ENCODE results near the gene ARRDC1.
"Not testable (repeated sequence)": the region's sequence is repeated elsewhere in the genome, so short reads cannot be mapped to it uniquely, and the experiment has no call there.

The ARRDC1 gene

GRCh38 chr9:137586854-137587253 lies 18.6 kb upstream of the ARRDC1 start:
- 93 to 98% methylated on average over 13 to 14 of the region's 14 CpGs for WGBS, 2 experiments (ENCODE audit: insufficient coverage in 2 of 2)
- Histone ChIP-seq H3K27ac (ENCODE audit: low read depth, low read length, severe bottlenecking) (no peak overlapping the region), H3K4me3 (ENCODE audit: extremely low read depth, insufficient read depth, low read length, poor library complexity, severe bottlenecking) (no peak overlapping the region), H3K9me3 (ENCODE audit: control insufficient read depth, low read length) (no peaks in the 10 kb centered on the region), H3K36me3 (ENCODE audit: control insufficient read depth, insufficient read depth, low read length) (peaks cover 67% of the 10 kb centered on the region), H3K4me1 (ENCODE audit: control insufficient read depth, insufficient read depth, low read length, poor library complexity, severe bottlenecking) (peaks cover 3% of the 10 kb centered on the region)

- WGBS, 2 experiments (ENCODE audit: insufficient coverage in 2 of 2) = 88% methylated on average over 8 to 12 of the region's 13 CpGs
- Histone ChIP-seq H3K36me3 (ENCODE audit: control insufficient read depth, insufficient read depth, low read length) (peaks cover 55% of the 10 kb centered on the region), H3K9me3 (ENCODE audit: control insufficient read depth, low read length) (no peaks in the 10 kb centered on the region), H3K27ac (ENCODE audit: low read depth, low read length, severe bottlenecking) (no peak overlapping the region), H3K4me3 (ENCODE audit: extremely low read depth, insufficient read depth, low read length, poor library complexity, severe bottlenecking) (no peak overlapping the region), H3K4me1 (ENCODE audit: control insufficient read depth, insufficient read depth, low read length, poor library complexity, severe bottlenecking) (peaks cover 3% of the 10 kb centered on the region)
These were observed 17.2 kb upstream of the ARRDC1 start for GRCh38 chr9:137588311-137588710.

- H3K4me3 ChIP-seq (ENCODE audit: extremely low read depth, insufficient read depth, low read length, poor library complexity, severe bottlenecking) = peak overlapping the region; percentile 64
- no peak overlapping the region for H3K27ac ChIP-seq (ENCODE audit: low read depth, low read length, severe bottlenecking)
- peaks cover 49% of the 10 kb centered on the region for H3K36me3 ChIP-seq (ENCODE audit: control insufficient read depth, insufficient read depth, low read length)
- H3K4me1 ChIP-seq (ENCODE audit: control insufficient read depth, insufficient read depth, low read length, poor library complexity, severe bottlenecking) = peaks cover 3% of the 10 kb centered on the region
- H3K9me3 ChIP-seq (ENCODE audit: control insufficient read depth, low read length) = no peaks in the 10 kb centered on the region
- 95 to 100% methylated on average over 5 to 6 of the region's 6 CpGs for WGBS, 2 experiments (ENCODE audit: insufficient coverage in 2 of 2)
These were observed 16.6 kb upstream of the ARRDC1 start for GRCh38 chr9:137588891-137589290.

GRCh38 chr9:137589441-137590122 lies 15.9 kb upstream of the ARRDC1 start:
- Histone ChIP-seq H3K9me3 (ENCODE audit: control insufficient read depth, low read length) (no peaks in the 10 kb centered on the region), H3K4me3 (ENCODE audit: extremely low read depth, insufficient read depth, low read length, poor library complexity, severe bottlenecking) (peak overlapping the region; percentile 64), H3K27ac (ENCODE audit: low read depth, low read length, severe bottlenecking) (no peak overlapping the region), H3K4me1 (ENCODE audit: control insufficient read depth, insufficient read depth, low read length, poor library complexity, severe bottlenecking) (peaks cover 3% of the 10 kb centered on the region), H3K36me3 (ENCODE audit: control insufficient read depth, insufficient read depth, low read length) (peaks cover 42% of the 10 kb centered on the region)
- WGBS, 2 experiments (ENCODE audit: insufficient coverage in 2 of 2) = 7 to 11% methylated on average over 32 to 46 of the region's 58 CpGs

- H3K4me1 ChIP-seq (ENCODE audit: control insufficient read depth, insufficient read depth, low read length, poor library complexity, severe bottlenecking) = peaks cover 3% of the 10 kb centered on the region
- no peak overlapping the region for H3K27ac ChIP-seq (ENCODE audit: low read depth, low read length, severe bottlenecking)
- peaks cover 37% of the 10 kb centered on the region for H3K36me3 ChIP-seq (ENCODE audit: control insufficient read depth, insufficient read depth, low read length)
- peak overlapping the region; percentile 64 for H3K4me3 ChIP-seq (ENCODE audit: extremely low read depth, insufficient read depth, low read length, poor library complexity, severe bottlenecking)
- 1% methylated on average over 22 to 23 of the region's 61 CpGs for WGBS, 2 experiments (ENCODE audit: insufficient coverage in 2 of 2)
- H3K9me3 ChIP-seq (ENCODE audit: control insufficient read depth, low read length) = no peaks in the 10 kb centered on the region
These were observed 15.4 kb upstream of the ARRDC1 start for GRCh38 chr9:137590123-137590468.

- 0 to 1% methylated on average over 85 to 111 of the region's 113 CpGs for WGBS, 2 experiments (ENCODE audit: insufficient coverage in 2 of 2)
- H3K4me3 ChIP-seq (ENCODE audit: extremely low read depth, insufficient read depth, low read length, poor library complexity, severe bottlenecking) = peak within 1 kb of the TSS; percentile 72
- H3K4me1 ChIP-seq (ENCODE audit: control insufficient read depth, insufficient read depth, low read length, poor library complexity, severe bottlenecking) = peaks cover 3% of the 10 kb centered on the region
- H3K9me3 ChIP-seq (ENCODE audit: control insufficient read depth, low read length) = no peaks in the 10 kb centered on the region
- peak within 1 kb of the TSS; percentile 66 for H3K27ac ChIP-seq (ENCODE audit: low read depth, low read length, severe bottlenecking)
- peaks cover 31% of the 10 kb centered on the region for H3K36me3 ChIP-seq (ENCODE audit: control insufficient read depth, insufficient read depth, low read length)
These were observed 14.8 kb upstream of the ARRDC1 start, which contains the start of gene ZMYND19 for GRCh38 chr9:137590469-137591383. TSS of gene ZMYND19 (minus strand) at chr9:137590512. CDS start at chr9:137590263, 249 bp downstream.

GRCh38 chr9:137592767-137593166 lies 12.7 kb upstream of the ARRDC1 start:
- Histone ChIP-seq H3K4me1 (ENCODE audit: control insufficient read depth, insufficient read depth, low read length, poor library complexity, severe bottlenecking) (peaks cover 3% of the 10 kb centered on the region), H3K9me3 (ENCODE audit: control insufficient read depth, low read length) (no peaks in the 10 kb centered on the region), H3K4me3 (ENCODE audit: extremely low read depth, insufficient read depth, low read length, poor library complexity, severe bottlenecking) (no peak overlapping the region), H3K36me3 (ENCODE audit: control insufficient read depth, insufficient read depth, low read length) (peaks cover 10% of the 10 kb centered on the region), H3K27ac (ENCODE audit: low read depth, low read length, severe bottlenecking) (no peak overlapping the region)
- WGBS, 2 experiments (ENCODE audit: insufficient coverage in 2 of 2) = 90 to 95% methylated on average over 5 to 6 of the region's 7 CpGs

- peaks cover 3% of the 10 kb centered on the region for H3K4me1 ChIP-seq (ENCODE audit: control insufficient read depth, insufficient read depth, low read length, poor library complexity, severe bottlenecking)
- WGBS, 2 experiments (ENCODE audit: insufficient coverage in 2 of 2) = 89 to 90% methylated on average over 10 of the region's 12 CpGs
- H3K9me3 ChIP-seq (ENCODE audit: control insufficient read depth, low read length) = no peaks in the 10 kb centered on the region
- peaks cover 6% of the 10 kb centered on the region for H3K36me3 ChIP-seq (ENCODE audit: control insufficient read depth, insufficient read depth, low read length)
- H3K4me3 ChIP-seq (ENCODE audit: extremely low read depth, insufficient read depth, low read length, poor library complexity, severe bottlenecking) = no peak overlapping the region
- no peak overlapping the region for H3K27ac ChIP-seq (ENCODE audit: low read depth, low read length, severe bottlenecking)
These were observed 12.3 kb upstream of the ARRDC1 start for GRCh38 chr9:137593176-137593575.

GRCh38 chr9:137596577-137596976 lies 8.9 kb upstream of the ARRDC1 start:
- WGBS, 2 experiments (ENCODE audit: insufficient coverage in 2 of 2) = 78% methylated on average over 1 of the region's 7 CpGs; no CpG with 5 or more reads in 1 of the 2 experiments
- not testable (repeated sequence) for H3K27ac ChIP-seq (ENCODE audit: low read depth, low read length, severe bottlenecking); H3K36me3 ChIP-seq (ENCODE audit: control insufficient read depth, insufficient read depth, low read length)

GRCh38 chr9:137598943-137599342 lies 6.5 kb upstream of the ARRDC1 start:
- H3K27ac ChIP-seq (ENCODE audit: low read depth, low read length, severe bottlenecking) = no peak overlapping the region
- H3K9me3 ChIP-seq (ENCODE audit: control insufficient read depth, low read length) = no peaks in the 10 kb centered on the region
- no peak overlapping the region for H3K4me3 ChIP-seq (ENCODE audit: extremely low read depth, insufficient read depth, low read length, poor library complexity, severe bottlenecking)
- WGBS, 2 experiments (ENCODE audit: insufficient coverage in 2 of 2) = 78 to 82% methylated on average over 8 of the region's 8 CpGs
- no peaks in the 10 kb centered on the region for H3K4me1 ChIP-seq (ENCODE audit: control insufficient read depth, insufficient read depth, low read length, poor library complexity, severe bottlenecking)
- no peaks in the 10 kb centered on the region for H3K36me3 ChIP-seq (ENCODE audit: control insufficient read depth, insufficient read depth, low read length)

More at GRCh38 chr9:137596577-137596976, 8.9 kb upstream of the ARRDC1 start:
- H3K9me3 ChIP-seq (ENCODE audit: control insufficient read depth, low read length); H3K4me1 ChIP-seq (ENCODE audit: control insufficient read depth, insufficient read depth, low read length, poor library complexity, severe bottlenecking); H3K4me3 ChIP-seq (ENCODE audit: extremely low read depth, insufficient read depth, low read length, poor library complexity, severe bottlenecking): not testable (repeated sequence)
